Measurements from ENCODE around the gene NPAS3. TPM values are rescaled to one million over a fixed set of nuclear protein-coding genes. Genes with fewer than 3 reads are reported as not detected.

The NPAS3 gene
- total RNA-seq, 1 donor = 0.36 TPM

DNA sequence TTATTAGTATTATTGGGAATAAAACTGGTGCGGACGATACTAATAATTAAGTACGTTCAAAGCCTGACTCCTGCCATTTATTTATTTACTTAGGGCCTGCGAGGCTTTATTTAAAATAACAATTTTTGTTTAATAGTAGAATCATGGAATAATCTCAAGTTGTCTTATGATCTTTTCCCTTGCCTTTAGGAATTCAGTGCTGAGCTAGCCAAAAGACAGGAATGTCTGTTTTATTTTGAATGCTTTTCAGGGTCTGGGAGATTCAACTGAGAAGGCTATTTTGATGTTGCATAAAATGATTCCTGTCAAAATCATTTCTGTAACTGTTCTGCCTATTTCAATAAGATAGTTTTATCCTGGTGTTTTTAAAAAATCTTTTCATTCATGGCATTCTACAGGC is 522.4 kb downstream of the NPAS3 start:
- TF ChIP-seq, protein P1, sequence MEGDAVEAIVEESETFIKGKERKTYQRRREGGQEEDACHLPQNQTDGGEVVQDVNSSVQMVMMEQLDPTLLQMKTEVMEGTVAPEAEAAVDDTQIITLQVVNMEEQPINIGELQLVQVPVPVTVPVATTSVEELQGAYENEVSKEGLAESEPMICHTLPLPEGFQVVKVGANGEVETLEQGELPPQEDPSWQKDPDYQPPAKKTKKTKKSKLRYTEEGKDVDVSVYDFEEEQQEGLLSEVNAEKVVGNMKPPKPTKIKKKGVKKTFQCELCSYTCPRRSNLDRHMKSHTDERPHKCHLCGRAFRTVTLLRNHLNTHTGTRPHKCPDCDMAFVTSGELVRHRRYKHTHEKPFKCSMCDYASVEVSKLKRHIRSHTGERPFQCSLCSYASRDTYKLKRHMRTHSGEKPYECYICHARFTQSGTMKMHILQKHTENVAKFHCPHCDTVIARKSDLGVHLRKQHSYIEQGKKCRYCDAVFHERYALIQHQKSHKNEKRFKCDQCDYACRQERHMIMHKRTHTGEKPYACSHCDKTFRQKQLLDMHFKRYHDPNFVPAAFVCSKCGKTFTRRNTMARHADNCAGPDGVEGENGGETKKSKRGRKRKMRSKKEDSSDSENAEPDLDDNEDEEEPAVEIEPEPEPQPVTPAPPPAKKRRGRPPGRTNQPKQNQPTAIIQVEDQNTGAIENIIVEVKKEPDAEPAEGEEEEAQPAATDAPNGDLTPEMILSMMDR (IDR thresholded peaks at IDR 0.05; ENCODE audit: insufficient read depth, low read length) = no peak
- H3K4me3 ChIP-seq (ENCODE audit: low read depth, low read length) = no peak overlapping the region
- no peak for DNase-seq (ENCODE audit: low read depth)

DNA sequence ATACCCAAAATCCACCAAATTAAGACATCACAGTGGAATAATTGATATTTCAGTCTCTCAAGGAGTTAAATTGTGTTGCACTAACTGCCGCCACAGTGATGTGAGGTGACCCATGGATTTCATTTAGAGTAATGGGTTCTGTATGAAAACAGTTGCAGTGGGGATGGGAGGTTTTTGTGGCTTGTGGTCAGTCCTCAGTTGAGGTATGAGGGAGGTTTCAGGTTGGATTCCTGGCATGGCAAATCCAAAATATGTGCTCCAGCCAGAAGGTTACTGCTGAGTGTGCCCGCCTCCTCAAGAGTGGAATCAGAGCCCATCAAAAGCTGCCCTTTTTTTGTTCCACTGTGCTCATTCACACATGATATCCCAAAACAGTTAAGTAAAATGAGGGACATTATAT is 525.1 kb downstream of the NPAS3 start:
- DNase-seq (ENCODE audit: low read depth) = no peak
- TF ChIP-seq, protein P1 (IDR thresholded peaks at IDR 0.05; ENCODE audit: insufficient read depth, low read length) = no peak
- no peak overlapping the region for H3K4me3 ChIP-seq (ENCODE audit: low read depth, low read length)

DNA sequence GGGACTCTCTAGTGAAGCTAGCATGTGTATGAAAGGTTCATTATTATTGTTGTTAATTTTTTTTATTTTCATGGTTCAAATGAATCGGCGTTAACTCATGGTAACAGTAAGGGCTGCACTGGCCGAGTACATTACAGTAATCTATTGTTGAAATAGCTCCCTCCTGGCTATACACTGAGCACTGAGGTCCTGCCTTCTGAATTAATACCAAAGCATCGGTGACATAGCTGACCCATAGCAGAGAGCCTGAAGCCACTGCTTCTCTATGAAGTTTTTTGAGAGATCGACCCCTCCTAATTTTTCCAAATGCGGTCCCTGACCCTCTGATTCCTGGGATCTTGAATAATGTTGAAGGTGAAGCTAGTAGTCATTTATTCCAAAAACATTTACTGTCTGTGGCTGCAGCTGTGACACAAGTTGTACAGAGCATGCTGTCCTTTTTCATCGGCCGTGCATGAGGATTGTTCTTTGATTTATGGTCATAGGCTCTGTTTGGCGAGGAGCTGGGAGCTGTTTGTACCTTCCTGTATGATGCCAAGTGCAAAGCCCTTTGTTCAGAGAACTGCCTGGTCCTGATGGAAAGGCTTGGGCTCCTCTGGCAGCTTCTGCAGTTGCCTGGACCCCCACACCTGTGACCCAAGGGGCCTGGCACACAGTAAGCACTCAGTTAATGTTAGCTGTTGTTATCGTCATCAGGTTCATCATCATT is 525.7 kb downstream of the NPAS3 start:
- no peak overlapping the region for H3K4me3 ChIP-seq (ENCODE audit: low read depth, low read length)
- TF ChIP-seq, protein P1 (IDR thresholded peaks at IDR 0.05; ENCODE audit: insufficient read depth, low read length) = no peak
- no peak for DNase-seq (ENCODE audit: low read depth)

DNA sequence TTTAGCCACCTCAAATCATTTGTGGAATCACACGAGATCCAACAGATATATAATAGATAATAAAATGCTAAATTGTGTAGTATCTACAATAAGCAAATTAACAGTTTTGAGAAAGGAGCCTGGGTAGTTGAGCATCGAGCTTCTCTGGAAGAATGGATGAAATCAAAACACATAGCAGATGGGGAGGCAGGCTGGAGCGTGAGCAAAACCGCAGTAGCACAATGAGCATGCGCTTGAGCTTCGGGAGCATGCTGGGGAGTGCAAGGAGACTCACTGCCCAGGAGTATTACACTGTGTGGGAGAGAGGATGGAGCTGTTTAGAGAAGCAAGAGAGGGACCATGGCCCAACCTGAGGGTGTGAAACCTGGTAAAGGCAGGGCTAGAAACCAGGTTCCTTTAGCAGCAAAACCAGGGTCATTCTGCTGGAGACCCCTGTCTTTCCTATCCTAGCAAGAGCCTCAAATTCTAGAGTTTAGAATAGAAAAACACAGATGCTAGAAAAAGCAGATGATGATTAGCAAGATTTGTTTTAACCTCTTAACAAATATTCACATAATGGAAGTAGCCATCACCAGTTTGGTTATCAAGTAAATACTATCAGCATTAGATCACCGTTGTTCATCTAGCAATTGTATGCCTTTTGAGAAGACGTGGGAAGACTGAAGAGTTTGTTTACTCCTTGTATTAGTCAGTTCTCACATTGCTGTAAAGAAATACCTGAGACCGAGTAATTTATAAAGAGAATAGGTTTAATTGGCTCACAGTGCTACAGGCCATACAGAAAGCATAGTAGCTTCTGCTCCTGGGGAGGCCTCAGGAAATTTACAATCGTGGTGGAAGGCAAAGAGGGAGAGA is 527.4 kb downstream of the NPAS3 start:
- no peak overlapping the region for H3K4me3 ChIP-seq (ENCODE audit: low read depth, low read length)
- TF ChIP-seq, protein P1 (IDR thresholded peaks at IDR 0.05; ENCODE audit: insufficient read depth, low read length) = no peak
- DNase-seq (ENCODE audit: low read depth) = no peak

DNA sequence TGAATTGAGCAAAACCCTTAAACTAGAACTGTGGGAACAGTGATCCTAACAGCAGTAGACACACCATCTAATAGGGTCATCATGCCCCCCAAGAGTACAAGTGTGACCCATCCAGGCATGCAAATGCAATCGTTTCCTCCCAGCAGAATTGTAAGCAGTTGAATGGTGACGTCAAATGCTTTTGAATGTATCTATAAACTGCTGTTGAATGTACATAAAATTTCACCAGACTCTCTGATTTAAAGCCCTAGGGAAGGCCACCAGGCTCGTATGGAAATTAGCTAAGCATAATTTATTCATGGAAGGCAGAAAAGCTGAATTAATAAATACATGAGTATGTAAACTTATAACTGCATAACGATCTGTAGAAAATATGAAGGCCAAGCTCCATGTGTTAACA is 529.3 kb downstream of the NPAS3 start:
- no peak for DNase-seq (ENCODE audit: low read depth)
- TF ChIP-seq, protein P1 (IDR thresholded peaks at IDR 0.05; ENCODE audit: insufficient read depth, low read length) = no peak
- no peak overlapping the region for H3K4me3 ChIP-seq (ENCODE audit: low read depth, low read length)

DNA sequence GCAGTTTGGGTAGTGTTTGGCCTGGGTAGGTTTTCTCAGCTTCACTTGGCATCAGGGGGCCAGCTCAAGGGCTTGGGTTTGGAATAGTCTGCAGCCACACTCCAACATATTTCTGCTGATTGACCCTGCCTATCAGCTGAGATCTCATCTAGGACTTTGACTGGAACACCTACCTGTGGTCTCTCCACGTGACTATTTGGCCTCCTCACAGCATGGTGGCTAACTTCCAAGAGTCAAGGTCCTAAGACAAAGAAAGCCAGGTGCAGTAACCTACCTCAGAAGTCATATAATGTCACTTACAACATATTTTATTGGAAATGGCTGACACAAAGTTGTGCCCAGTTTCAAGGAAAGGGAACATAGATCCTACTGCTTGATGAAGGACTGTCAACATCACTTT is 531.2 kb downstream of the NPAS3 start:
- TF ChIP-seq, protein P1 (IDR thresholded peaks at IDR 0.05; ENCODE audit: insufficient read depth, low read length) = no peak
- no peak for DNase-seq (ENCODE audit: low read depth)
- H3K4me3 ChIP-seq (ENCODE audit: low read depth, low read length) = no peak overlapping the region
